Adipocyte (in vitro differentiated cells): ENCODE data around the gene ACADS.

Experiments
- DNase-seq: peaks from one replicate; pipeline ENCODE4 v3.0.0-alpha.2; 2015; ENCODE audit warnings: low read depth
- H3K27me3 ChIP-seq: replicated peaks from 2 replicates; pipeline ENCODE4 v1.7.0; 2013; ENCODE audit warnings: mild to moderate bottlenecking, low read length, moderate library complexity; ENCODE audit not compliant: control insufficient read depth, insufficient read depth
- H3K36me3 ChIP-seq: 2 replicates; pipeline ENCODE4 v1.7.0; 2013; ENCODE audit warnings: low read length, mild to moderate bottlenecking, moderate library complexity; ENCODE audit not compliant: control insufficient read depth, insufficient read depth, severe bottlenecking
- H3K4me1 ChIP-seq: 2 replicates; pipeline ENCODE4 v1.7.0; 2013; ENCODE audit warnings: mild to moderate bottlenecking, low read length, moderate library complexity; ENCODE audit not compliant: control insufficient read depth, insufficient read depth
- H3K4me3 ChIP-seq: 2 replicates; pipeline ENCODE4 v1.7.0; 2013; ENCODE audit warnings: mild to moderate bottlenecking, low read length, moderate library complexity
- H3K9ac ChIP-seq: 2 replicates; pipeline ENCODE4 v1.7.0; 2013; ENCODE audit warnings: mild to moderate bottlenecking, low read length, moderate library complexity
- H3K9me3 ChIP-seq: 2 replicates; pipeline ENCODE4 v1.7.0; 2013; ENCODE audit warnings: mild to moderate bottlenecking, low read length, moderate library complexity; ENCODE audit not compliant: control insufficient read depth

The ACADS gene

GRCh38 chr12:120688527-120689071 lies 37.0 kb upstream of the ACADS start:
- Histone ChIP-seq H3K27me3 (no peaks in the 10 kb centered on the region), H3K4me3 (peak overlapping the region; percentile 96), H3K36me3 (peaks cover under 1% of the 10 kb centered on the region), H3K4me1 (peaks cover 48% of the 10 kb centered on the region), H3K9ac (peak overlapping the region; percentile 96), H3K9me3 (no peaks in the 10 kb centered on the region)
- DNase-seq: peak; percentile 59

- DNase-seq: peak; percentile 38
- H3K27me3 ChIP-seq: no peaks in the 10 kb centered on the region
- H3K9ac ChIP-seq: peak overlapping the region; percentile 96
- peaks cover 48% of the 10 kb centered on the region for H3K4me1 ChIP-seq
- H3K4me3 ChIP-seq: peak overlapping the region; percentile 96
- peaks cover 10% of the 10 kb centered on the region for H3K36me3 ChIP-seq
- H3K9me3 ChIP-seq: no peaks in the 10 kb centered on the region
Observed at GRCh38 chr12:120689397-120690082, 36.1 kb upstream of the ACADS start.

GRCh38 chr12:120690083-120690450 lies 35.6 kb upstream of the ACADS start:
- DNase-seq: no peak
- Histone ChIP-seq H3K4me3 (no peak overlapping the region), H3K36me3 (peaks cover 15% of the 10 kb centered on the region), H3K4me1 (peaks cover 48% of the 10 kb centered on the region), H3K9me3 (no peaks in the 10 kb centered on the region), H3K9ac (no peak overlapping the region), H3K27me3 (no peaks in the 10 kb centered on the region)

- Histone ChIP-seq H3K9ac (no peak overlapping the region), H3K4me3 (no peak overlapping the region), H3K27me3 (no peaks in the 10 kb centered on the region), H3K4me1 (peaks cover 46% of the 10 kb centered on the region), H3K9me3 (no peaks in the 10 kb centered on the region), H3K36me3 (peaks cover 24% of the 10 kb centered on the region)
- DNase-seq: no peak
Observed at GRCh38 chr12:120690978-120691377, 34.6 kb upstream of the ACADS start.

GRCh38 chr12:120692524-120693033 lies 33.0 kb upstream of the ACADS start:
- DNase-seq: no peak
- Histone ChIP-seq H3K9ac (no peak overlapping the region), H3K4me3 (no peak overlapping the region), H3K4me1 (peaks cover 44% of the 10 kb centered on the region), H3K27me3 (no peaks in the 10 kb centered on the region), H3K9me3 (no peaks in the 10 kb centered on the region), H3K36me3 (peaks cover 40% of the 10 kb centered on the region)

- Histone ChIP-seq H3K27me3 (no peaks in the 10 kb centered on the region), H3K4me3 (no peak overlapping the region), H3K9me3 (no peaks in the 10 kb centered on the region), H3K4me1 (peaks cover 34% of the 10 kb centered on the region), H3K36me3 (peaks cover 52% of the 10 kb centered on the region), H3K9ac (no peak overlapping the region)
- DNase-seq: no peak
Observed at GRCh38 chr12:120693848-120694247, 31.8 kb upstream of the ACADS start.

- Histone ChIP-seq H3K9ac (no peak overlapping the region), H3K9me3 (no peaks in the 10 kb centered on the region), H3K27me3 (no peaks in the 10 kb centered on the region), H3K36me3 (peaks cover 80% of the 10 kb centered on the region), H3K4me3 (no peak overlapping the region), H3K4me1 (peaks cover 8% of the 10 kb centered on the region)
- no peak for DNase-seq
Observed at GRCh38 chr12:120696626-120697025, 29.0 kb upstream of the ACADS start.

GRCh38 chr12:120697344-120697743 lies 28.3 kb upstream of the ACADS start:
- Histone ChIP-seq H3K4me1 (peaks cover 4% of the 10 kb centered on the region), H3K9me3 (no peaks in the 10 kb centered on the region), H3K4me3 (no peak overlapping the region), H3K36me3 (peaks cover 85% of the 10 kb centered on the region), H3K27me3 (no peaks in the 10 kb centered on the region), H3K9ac (no peak overlapping the region)
- DNase-seq: no peak

GRCh38 chr12:120698665-120699064 lies 27.0 kb upstream of the ACADS start:
- Histone ChIP-seq H3K9me3 (no peaks in the 10 kb centered on the region), H3K36me3 (peaks cover 89% of the 10 kb centered on the region), H3K9ac (no peak overlapping the region), H3K4me1 (no peaks in the 10 kb centered on the region), H3K27me3 (no peaks in the 10 kb centered on the region), H3K4me3 (no peak overlapping the region)
- no peak for DNase-seq

GRCh38 chr12:120699553-120699952 lies 26.1 kb upstream of the ACADS start:
- Histone ChIP-seq H3K4me1 (no peaks in the 10 kb centered on the region), H3K9ac (no peak overlapping the region), H3K9me3 (no peaks in the 10 kb centered on the region), H3K27me3 (no peaks in the 10 kb centered on the region), H3K36me3 (peaks cover 85% of the 10 kb centered on the region), H3K4me3 (no peak overlapping the region)
- no peak for DNase-seq

GRCh38 chr12:120700886-120701285 lies 24.7 kb upstream of the ACADS start:
- Histone ChIP-seq H3K4me3 (no peak overlapping the region), H3K9me3 (no peaks in the 10 kb centered on the region), H3K36me3 (peaks cover 72% of the 10 kb centered on the region), H3K9ac (no peak overlapping the region), H3K4me1 (no peaks in the 10 kb centered on the region), H3K27me3 (no peaks in the 10 kb centered on the region)
- no peak for DNase-seq
